ENCODE measurements around the gene CIT. TPM values are rescaled to one million over a fixed set of nuclear protein-coding genes. Genes with fewer than 3 reads are reported as not detected.

CIT gene
- polyA plus RNA-seq, 3 donors, result 18.3 to 26.7 (median 19.1) TPM

Other genes with a start within 250 kb of the CIT start
- 100 to 1,000 TPM in 1 of 3 donors, 10 to 100 TPM in 2; 64.2 to 105 (median 82.5) TPM for gene PRKAB1, start 209.2 kb downstream of the CIT start, polyA plus RNA-seq (ENCODE audit: insufficient read length in 3 of 3)
- 10 to 100 TPM; 34.7 to 62.4 (median 35.3) TPM for gene BICDL1, start 111.9 kb upstream of the CIT start, polyA plus RNA-seq (ENCODE audit: insufficient read length in 3 of 3)
- gene RAB35, start 239.4 kb upstream of the CIT start, polyA plus RNA-seq (ENCODE audit: insufficient read length in 3 of 3), result 10 to 100 TPM; 34.9 to 43.1 (median 36.9) TPM

Measured in renal cortex interstitium (tissue), 3 donors.